GM13976 (cell line): ENCODE measurements around the gene TIFAB.

Experiments
- DNase-seq: peaks from one replicate; pipeline ENCODE4 v3.0.0; 2012; ENCODE audit warnings: low spot score
- CTCF ChIP-seq: IDR thresholded peaks from 2 replicates; pipeline ENCODE4 v1.5.1; 2012; ENCODE audit warnings: borderline replicate concordance, mild to moderate bottlenecking; ENCODE audit not compliant: insufficient read depth; ENCODE audit errors: extremely low read depth, missing control alignments, control extremely low read depth
- in situ Hi-C: fragments of 300-500 bp; cut with MboI; formaldehyde crosslinking; loops from one replicate; pipeline ENCODE4 v1.12.0; 2022; ENCODE audit warnings: low sequenced_read_pairs, mixed read lengths, inconsistent platforms; ENCODE audit not compliant: unreplicated experiment

Gene TIFAB

GRCh38 chr5:135450336-135450735 lies 1.8 kb downstream of the TIFAB start:
- TF ChIP-seq CTCF = no peak
- no peak for DNase-seq
- in situ Hi-C loops = loop anchor here (25.0 kb wide), 1 partner anchor 387 kb away; the partner anchor contains the start of gene SLC25A48

GRCh38 chr5:135449644-135450043 lies 2.5 kb downstream of the TIFAB start:
- no peak for TF ChIP-seq CTCF
- in situ Hi-C loops = loop anchor here (25.0 kb wide), 1 partner anchor 388 kb away; the partner anchor contains the start of gene SLC25A48

GRCh38 chr5:135448791-135449507 lies 3.2 kb downstream of the TIFAB start:
- no peak for DNase-seq
- in situ Hi-C loops = no loop called here
- no peak for TF ChIP-seq CTCF

More at GRCh38 chr5:135449644-135450043, 2.5 kb downstream of the TIFAB start:
- no peak for DNase-seq

- DNase-seq = no peak
- TF ChIP-seq CTCF = no peak
- in situ Hi-C loops = no loop called here
Observed at GRCh38 chr5:135448071-135448739, 3.9 kb downstream of the TIFAB start.

GRCh38 chr5:135447298-135447929 lies 4.7 kb downstream of the TIFAB start, which contains the start of gene DCANP1:
Gene DCANP1 (minus strand): TSS chr5:135447348. CDS start chr5:135447108, 240 bp downstream.
- no peak for TF ChIP-seq CTCF
- no peak for DNase-seq
- in situ Hi-C loops = no loop called here

- DNase-seq = no peak
- no peak for TF ChIP-seq CTCF
- in situ Hi-C loops = no loop called here
Observed at GRCh38 chr5:135446615-135447014, 5.5 kb downstream of the TIFAB start.
